DOHH2 (cell line): ENCODE measurements around the gene DQX1.

Experiments used
- H3F3A ChIP-seq: fragments of 200-600 bp; sonication (generic), shearing (Covaris generic); 2 replicates; pipeline ENCODE4 v1.6.0; 2016; ENCODE audit warnings: antibody characterized with exemption, mild to moderate bottlenecking; ENCODE audit not compliant: control insufficient read depth, insufficient read depth
- H3K27ac ChIP-seq: fragments of 200-600 bp; sonication (generic); 2 replicates; pipeline ENCODE4 v1.5.1; 2014; ENCODE audit warnings: low read depth, mild to moderate bottlenecking, low read length, moderate library complexity
- H3K27me3 ChIP-seq: fragments of 200-600 bp; sonication (generic); 2 replicates; pipeline ENCODE4 v1.6.1; 2014; ENCODE audit warnings: mild to moderate bottlenecking, low read length, mixed read lengths; ENCODE audit not compliant: control insufficient read depth
- H3K36me3 ChIP-seq: fragments of 200-600 bp; sonication (generic); 2 replicates; pipeline ENCODE4 v1.6.1; 2014; ENCODE audit warnings: mild to moderate bottlenecking, low read length, moderate library complexity, mixed read lengths; ENCODE audit not compliant: control insufficient read depth
- H3K4me1 ChIP-seq: fragments of 200-600 bp; sonication (generic); 2 replicates; pipeline ENCODE4 v1.6.1; 2014; ENCODE audit warnings: mild to moderate bottlenecking, low read length, mixed read lengths; ENCODE audit not compliant: control insufficient read depth
- H3K4me2 ChIP-seq: fragments of 200-600 bp; sonication (generic); 2 replicates; pipeline ENCODE4 v1.6.0; 2014; ENCODE audit warnings: mild to moderate bottlenecking, low read length, moderate library complexity
- H3K4me3 ChIP-seq: fragments of 200-600 bp; sonication (generic); 2 replicates; pipeline ENCODE4 v1.5.1; 2014; ENCODE audit warnings: mild to moderate bottlenecking, low read length, mixed read lengths
- H3K79me2 ChIP-seq: fragments of 200-600 bp; sonication (generic); 2 replicates; pipeline ENCODE4 v1.6.1; 2014; ENCODE audit warnings: mild to moderate bottlenecking, low read length, mixed read lengths; ENCODE audit not compliant: control insufficient read depth
- H3K9me2 ChIP-seq: fragments of 200-600 bp; sonication (generic); replicated peaks from 2 replicates; pipeline ENCODE4 v1.6.1; 2014; ENCODE audit warnings: mild to moderate bottlenecking, low read length, mixed read lengths; ENCODE audit not compliant: control insufficient read depth
- H3K9me3 ChIP-seq: fragments of 200-600 bp; sonication (generic); 2 replicates; pipeline ENCODE4 v1.6.1; 2014; ENCODE audit warnings: antibody characterized with exemption, low read length, mixed read lengths; ENCODE audit not compliant: control insufficient read depth, insufficient read depth
- H4K20me1 ChIP-seq: fragments of 200-600 bp; sonication (generic); 2 replicates; pipeline ENCODE4 v1.6.0; 2014; ENCODE audit warnings: low read depth, mild to moderate bottlenecking, antibody characterized with exemption, low read length, moderate library complexity; ENCODE audit not compliant: control insufficient read depth, insufficient read depth
- CTCF ChIP-seq: fragments of 200-600 bp; sonication (generic); IDR thresholded peaks from one replicate; pipeline ENCODE4 v1.5.1; 2014; ENCODE audit warnings: antibody characterized with exemption, mild to moderate bottlenecking, low read depth, low read length; ENCODE audit not compliant: poor library complexity, severe bottlenecking
- EZH2phosphoT487 ChIP-seq: fragments of 200-600 bp; sonication (generic); IDR thresholded peaks from 2 replicates; pipeline ENCODE4 v1.6.1; 2017; ENCODE audit warnings: borderline replicate concordance, mild to moderate bottlenecking, antibody characterized with exemption, low read length, moderate library complexity, mixed read lengths

DQX1 gene

GRCh38 chr2:74553892-74554819 lies 28.1 kb upstream of the DQX1 start, which contains the start of the genes DOK1 and LOXL3:
Gene DOK1, plus strand, starts transcription at chr2:74554720. Its CDS starts 35 bp downstream, at chr2:74554755.
Gene LOXL3, minus strand, starts transcription at chr2:74553942. Its CDS starts 1,308 bp downstream, at chr2:74552634.
- Histone ChIP-seq H3K27ac (peak within 1 kb of the TSS; percentile 22; the same call in 1 of the 2 replicates), H3K27me3 (peaks cover 19% of the 10 kb centered on the region)

GRCh38 chr2:74552914-74553811 lies 27.1 kb upstream of the DQX1 start:
- peaks cover 13% of the 10 kb centered on the region for H3K36me3 ChIP-seq
- peak overlapping the region; percentile 91 for H3K4me3 ChIP-seq
- peaks cover 28% of the 10 kb centered on the region for H3K27me3 ChIP-seq
- H3K9me3 ChIP-seq = no peaks in the 10 kb centered on the region
- TF ChIP-seq EZH2phosphoT487 (no peak), CTCF (no peak)
- H3K27ac ChIP-seq = no peak overlapping the region
- peaks cover 32% of the 10 kb centered on the region for H3K4me1 ChIP-seq
- H4K20me1 ChIP-seq = no peaks in the 10 kb centered on the region; the same call in 1 of the 2 replicates
- H3F3A ChIP-seq = no peaks in the 10 kb centered on the region
- H3K4me2 ChIP-seq = peak overlapping the region; percentile 87
- H3K79me2 ChIP-seq = peaks cover 17% of the 10 kb centered on the region
- no peaks in the 10 kb centered on the region for H3K9me2 ChIP-seq

More at GRCh38 chr2:74553892-74554819, 28.1 kb upstream of the DQX1 start, which contains the start of the genes DOK1 and LOXL3:
- Histone ChIP-seq H3F3A (no peaks in the 10 kb centered on the region), H3K9me3 (no peaks in the 10 kb centered on the region), H3K4me3 (peak within 1 kb of the TSS; percentile 91), H3K4me1 (peaks cover 30% of the 10 kb centered on the region), H3K4me2 (peak within 1 kb of the TSS; percentile 87), H4K20me1 (no peaks in the 10 kb centered on the region; the same call in 1 of the 2 replicates), H3K9me2 (no peaks in the 10 kb centered on the region), H3K36me3 (peaks cover 13% of the 10 kb centered on the region), H3K79me2 (peaks cover 17% of the 10 kb centered on the region)
- no peak for TF ChIP-seq EZH2phosphoT487
- TF ChIP-seq CTCF = no peak

GRCh38 chr2:74551942-74552913 lies 26.2 kb upstream of the DQX1 start:
- Histone ChIP-seq H3K4me3 (no peak overlapping the region), H3K27me3 (peaks cover 34% of the 10 kb centered on the region)

More at GRCh38 chr2:74551942-74552913, 26.2 kb upstream of the DQX1 start:
- Histone ChIP-seq H3K4me1 (peaks cover 32% of the 10 kb centered on the region), H3K4me2 (no peak overlapping the region), H3F3A (no peaks in the 10 kb centered on the region), H3K36me3 (peaks cover 13% of the 10 kb centered on the region), H3K27ac (no peak overlapping the region), H3K79me2 (peaks cover 17% of the 10 kb centered on the region), H3K9me2 (no peaks in the 10 kb centered on the region), H4K20me1 (no peaks in the 10 kb centered on the region; the same call in 1 of the 2 replicates), H3K9me3 (no peaks in the 10 kb centered on the region)
- TF ChIP-seq EZH2phosphoT487 (no peak), CTCF (no peak)
